GM12864 (cell line): ENCODE measurements around the gene BSG.

ENCODE experiments used
- DNase-seq: peaks from one replicate; pipeline ENCODE4 v3.0.0-alpha.2; 2011; ENCODE audit warnings: low read depth
- H3K4me3 ChIP-seq: 2 replicates; pipeline ENCODE4 v1.5.1; 2011; ENCODE audit warnings: mild to moderate bottlenecking, low read depth, low read length, control low read depth
- TF ChIP-seq, protein P1 (sequence below): IDR thresholded peaks from 2 replicates; pipeline ENCODE4 v1.5.1; 2011; ENCODE audit warnings: low read depth, mild to moderate bottlenecking, moderate library complexity, low read length, control low read depth, inconsistent platforms; ENCODE audit errors: missing control alignments

BSG gene

GRCh38 chr19:572743-573518, 535 bp downstream of the BSG start:
- no peak for DNase-seq
- H3K4me3 ChIP-seq = peak overlapping the region; percentile 100
- TF ChIP-seq, protein P1, sequence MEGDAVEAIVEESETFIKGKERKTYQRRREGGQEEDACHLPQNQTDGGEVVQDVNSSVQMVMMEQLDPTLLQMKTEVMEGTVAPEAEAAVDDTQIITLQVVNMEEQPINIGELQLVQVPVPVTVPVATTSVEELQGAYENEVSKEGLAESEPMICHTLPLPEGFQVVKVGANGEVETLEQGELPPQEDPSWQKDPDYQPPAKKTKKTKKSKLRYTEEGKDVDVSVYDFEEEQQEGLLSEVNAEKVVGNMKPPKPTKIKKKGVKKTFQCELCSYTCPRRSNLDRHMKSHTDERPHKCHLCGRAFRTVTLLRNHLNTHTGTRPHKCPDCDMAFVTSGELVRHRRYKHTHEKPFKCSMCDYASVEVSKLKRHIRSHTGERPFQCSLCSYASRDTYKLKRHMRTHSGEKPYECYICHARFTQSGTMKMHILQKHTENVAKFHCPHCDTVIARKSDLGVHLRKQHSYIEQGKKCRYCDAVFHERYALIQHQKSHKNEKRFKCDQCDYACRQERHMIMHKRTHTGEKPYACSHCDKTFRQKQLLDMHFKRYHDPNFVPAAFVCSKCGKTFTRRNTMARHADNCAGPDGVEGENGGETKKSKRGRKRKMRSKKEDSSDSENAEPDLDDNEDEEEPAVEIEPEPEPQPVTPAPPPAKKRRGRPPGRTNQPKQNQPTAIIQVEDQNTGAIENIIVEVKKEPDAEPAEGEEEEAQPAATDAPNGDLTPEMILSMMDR = no peak

DNA sequence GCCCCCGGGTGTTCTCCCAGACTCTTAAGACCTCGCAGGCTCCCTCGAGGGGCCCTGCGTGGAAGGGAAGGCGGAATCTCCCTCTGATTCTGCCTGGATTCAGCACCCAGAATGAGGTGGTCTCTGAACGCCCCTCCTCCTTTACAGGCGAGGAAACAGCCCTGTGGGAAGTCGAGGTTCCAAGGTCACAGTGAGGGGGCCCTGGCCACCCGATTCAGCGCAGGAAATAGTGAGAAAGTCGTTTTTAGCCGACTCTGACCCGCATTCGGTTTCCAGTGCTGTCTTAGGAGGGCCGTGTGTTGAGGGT, 1.1 kb downstream of the BSG start:
- H3K4me3 ChIP-seq = peak overlapping the region; percentile 100
- TF ChIP-seq, protein P1 = no peak
- DNase-seq = no peak

DNA sequence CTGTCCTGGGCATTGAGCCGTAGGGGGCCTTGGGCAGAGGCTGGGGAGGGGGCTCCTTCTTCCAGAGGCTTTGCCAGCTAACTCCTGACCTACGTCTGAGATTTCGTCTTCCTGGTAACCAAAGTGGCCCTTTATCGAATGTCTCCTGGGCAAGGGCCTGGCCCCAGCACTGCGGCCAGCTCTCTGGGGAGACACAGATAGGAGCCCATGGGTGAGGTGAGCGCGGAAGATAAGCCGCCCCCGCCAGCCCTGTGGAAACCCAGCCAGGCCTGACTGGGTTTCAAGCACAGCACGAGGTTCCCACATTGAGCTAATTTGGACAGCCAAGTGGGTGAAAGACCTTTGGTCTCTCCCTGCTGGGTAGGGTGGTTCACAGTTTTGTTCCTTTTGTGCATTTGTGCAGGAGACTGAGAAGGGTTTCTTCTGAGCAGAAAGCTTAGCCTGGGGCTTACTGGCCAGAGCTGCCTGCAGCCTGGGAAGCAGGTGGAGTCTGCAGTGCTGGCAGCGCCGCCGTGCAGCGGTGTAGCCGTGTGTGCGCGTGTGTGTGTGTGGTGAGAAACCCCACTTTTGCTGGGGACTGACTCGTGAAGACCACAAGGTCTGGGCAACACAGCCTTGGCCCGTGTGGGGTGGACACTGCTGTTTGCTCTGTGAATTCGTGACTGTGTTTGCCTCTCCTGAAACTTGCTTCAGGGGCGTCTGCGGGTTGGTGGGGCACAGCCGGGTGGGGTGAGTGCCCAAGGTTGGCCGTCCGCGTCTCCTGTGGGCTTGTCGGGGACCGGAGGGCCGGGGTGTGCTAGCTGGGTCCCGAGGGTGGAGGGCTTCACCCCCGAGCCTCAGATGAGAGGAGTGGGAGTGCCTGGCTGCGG, 2.5 kb downstream of the BSG start:
- TF ChIP-seq, protein P1 = no peak
- H3K4me3 ChIP-seq = peak overlapping the region; percentile 100
- DNase-seq = no peak

DNA sequence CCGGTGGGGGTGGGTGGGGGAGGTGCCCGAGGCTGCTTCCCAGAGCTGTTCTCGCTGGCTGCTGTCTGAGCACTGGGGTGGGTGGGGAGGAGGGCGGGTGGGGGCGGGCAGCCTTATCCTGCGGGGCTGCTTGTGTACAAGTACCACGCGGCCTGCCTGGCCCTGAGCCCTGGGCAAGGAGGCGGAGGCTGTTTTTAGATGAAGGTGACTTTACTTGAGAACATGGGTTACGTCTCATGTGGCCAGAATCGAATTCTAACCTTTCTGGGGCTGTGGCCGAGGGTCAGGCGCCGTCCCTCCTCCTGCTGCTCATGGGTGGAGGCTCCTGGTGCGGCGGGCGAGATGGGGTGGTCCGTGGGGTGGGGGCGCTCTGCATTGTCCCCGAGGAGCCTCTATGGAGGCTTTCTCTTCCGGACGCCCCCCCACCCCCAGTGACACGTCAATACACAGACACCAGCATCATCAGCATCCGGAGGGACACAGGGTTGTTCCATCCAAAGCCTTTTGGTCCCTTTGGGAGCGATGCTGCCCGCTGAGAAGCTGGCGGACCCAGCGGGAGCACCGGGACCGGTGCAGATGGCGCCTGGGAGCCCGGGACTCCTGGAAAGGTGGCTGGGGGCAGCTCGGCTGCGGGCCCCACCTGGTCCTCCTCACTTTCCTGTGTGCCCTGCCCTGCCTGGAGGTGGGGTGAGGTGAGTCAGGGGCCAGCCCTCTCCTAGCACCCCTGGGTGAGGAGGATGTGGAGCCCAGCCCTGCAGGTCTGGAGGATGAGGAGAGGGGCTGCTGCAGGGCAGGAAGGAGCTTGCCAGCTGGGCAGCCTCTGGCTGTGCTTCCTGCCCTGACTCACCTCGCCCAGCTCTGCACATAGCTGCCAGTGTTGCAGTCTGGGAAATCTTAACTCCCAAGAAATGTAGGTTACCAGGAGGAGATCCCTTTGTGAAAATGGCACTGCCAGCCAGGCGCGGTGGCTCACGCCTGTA, 3.4 kb downstream of the BSG start:
- DNase-seq = no peak
- TF ChIP-seq, protein P1 = no peak
- peak overlapping the region; percentile 100 for H3K4me3 ChIP-seq

DNA sequence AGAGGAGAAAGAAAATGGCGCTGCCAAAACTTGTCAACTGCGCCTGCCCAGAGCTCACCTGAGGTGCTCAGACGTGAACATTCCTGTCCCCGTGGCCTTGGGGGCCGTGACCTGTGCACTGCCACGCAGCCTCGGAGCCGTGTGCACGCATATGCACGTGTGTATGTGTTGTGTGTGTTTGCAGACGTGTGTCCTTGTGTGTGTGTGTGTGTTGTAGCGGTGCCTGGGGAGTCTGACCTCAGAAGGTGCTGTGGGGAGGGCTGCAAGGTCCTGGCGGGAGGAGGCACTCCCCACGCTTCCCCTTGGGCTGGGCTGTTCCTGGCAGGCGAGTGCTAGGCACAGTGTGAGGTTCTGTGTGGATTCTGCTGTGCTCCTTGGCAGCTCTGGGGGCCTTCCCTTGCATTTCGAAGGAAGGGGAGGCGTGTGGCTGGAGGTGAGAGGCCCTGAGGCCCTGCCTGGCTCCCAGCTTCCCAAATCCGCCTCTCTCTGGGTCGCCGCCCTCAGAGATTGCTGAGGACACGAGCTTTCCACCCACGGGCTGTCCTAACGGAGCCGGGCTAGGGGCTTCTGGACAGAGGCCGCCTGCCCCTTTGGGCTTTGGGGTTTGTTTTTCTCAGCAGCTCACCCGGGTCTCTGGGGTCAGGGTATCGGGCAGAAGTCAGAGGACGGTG, 4.5 kb downstream of the BSG start:
- no peak for DNase-seq
- no peak overlapping the region for H3K4me3 ChIP-seq
- TF ChIP-seq, protein P1 = no peak
